GM12864 (cell line): ENCODE measurements around the gene ZNF521.

Source experiments
- DNase-seq: peaks from one replicate; pipeline ENCODE4 v3.0.0-alpha.2; 2011; ENCODE audit warnings: low read depth
- H3K4me3 ChIP-seq: 2 replicates; pipeline ENCODE4 v1.5.1; 2011; ENCODE audit warnings: mild to moderate bottlenecking, low read depth, low read length, control low read depth
- TF ChIP-seq, protein P1 (sequence below): IDR thresholded peaks from 2 replicates; pipeline ENCODE4 v1.5.1; 2011; ENCODE audit warnings: low read depth, mild to moderate bottlenecking, moderate library complexity, low read length, control low read depth, inconsistent platforms; ENCODE audit errors: missing control alignments

The ZNF521 gene

DNA sequence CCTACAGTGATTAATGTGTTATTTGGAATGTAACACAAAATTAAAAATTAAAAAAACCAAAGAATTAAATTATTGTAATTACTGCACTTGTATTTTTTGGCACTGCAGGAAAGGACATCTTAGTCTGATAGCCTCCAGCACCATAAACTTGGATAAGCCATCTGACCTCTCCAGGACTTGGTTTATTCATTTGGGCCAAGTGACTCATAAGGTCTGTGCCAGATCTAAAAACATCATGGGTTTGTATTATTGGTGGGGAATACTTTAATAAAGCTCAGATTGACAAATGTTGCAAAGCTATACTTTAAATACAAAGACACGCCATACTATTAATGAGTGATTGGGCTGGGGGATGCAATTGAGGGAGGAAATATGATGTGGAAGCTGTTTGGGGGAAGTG, 225.2 kb downstream of the ZNF521 start:
- DNase-seq: no peak
- TF ChIP-seq, protein P1, sequence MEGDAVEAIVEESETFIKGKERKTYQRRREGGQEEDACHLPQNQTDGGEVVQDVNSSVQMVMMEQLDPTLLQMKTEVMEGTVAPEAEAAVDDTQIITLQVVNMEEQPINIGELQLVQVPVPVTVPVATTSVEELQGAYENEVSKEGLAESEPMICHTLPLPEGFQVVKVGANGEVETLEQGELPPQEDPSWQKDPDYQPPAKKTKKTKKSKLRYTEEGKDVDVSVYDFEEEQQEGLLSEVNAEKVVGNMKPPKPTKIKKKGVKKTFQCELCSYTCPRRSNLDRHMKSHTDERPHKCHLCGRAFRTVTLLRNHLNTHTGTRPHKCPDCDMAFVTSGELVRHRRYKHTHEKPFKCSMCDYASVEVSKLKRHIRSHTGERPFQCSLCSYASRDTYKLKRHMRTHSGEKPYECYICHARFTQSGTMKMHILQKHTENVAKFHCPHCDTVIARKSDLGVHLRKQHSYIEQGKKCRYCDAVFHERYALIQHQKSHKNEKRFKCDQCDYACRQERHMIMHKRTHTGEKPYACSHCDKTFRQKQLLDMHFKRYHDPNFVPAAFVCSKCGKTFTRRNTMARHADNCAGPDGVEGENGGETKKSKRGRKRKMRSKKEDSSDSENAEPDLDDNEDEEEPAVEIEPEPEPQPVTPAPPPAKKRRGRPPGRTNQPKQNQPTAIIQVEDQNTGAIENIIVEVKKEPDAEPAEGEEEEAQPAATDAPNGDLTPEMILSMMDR: no peak

DNA sequence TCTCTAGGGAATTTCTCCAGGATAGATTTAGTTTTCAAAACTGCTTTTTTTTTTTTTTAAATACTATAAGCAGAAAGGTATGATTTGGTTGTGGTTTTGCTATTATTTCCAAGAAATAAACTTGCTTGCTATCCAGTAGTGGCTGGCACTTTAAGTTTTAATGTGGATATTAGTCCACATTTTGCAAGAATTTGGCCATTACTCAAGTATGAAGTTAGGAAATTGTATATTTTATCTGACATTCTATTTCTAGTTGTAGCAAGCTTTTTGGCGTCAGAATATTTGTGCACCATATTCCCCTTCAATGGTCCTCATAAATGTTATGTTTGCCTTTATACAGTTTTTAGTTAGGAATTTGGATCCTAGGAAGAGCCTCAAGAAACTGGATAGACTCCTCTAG, 226.3 kb downstream of the ZNF521 start:
- TF ChIP-seq, protein P1: no peak
- H3K4me3 ChIP-seq: no peak overlapping the region
- DNase-seq: no peak

More for the DNA sequence above, 225.2 kb downstream of the ZNF521 start:
- H3K4me3 ChIP-seq: no peak overlapping the region

DNA sequence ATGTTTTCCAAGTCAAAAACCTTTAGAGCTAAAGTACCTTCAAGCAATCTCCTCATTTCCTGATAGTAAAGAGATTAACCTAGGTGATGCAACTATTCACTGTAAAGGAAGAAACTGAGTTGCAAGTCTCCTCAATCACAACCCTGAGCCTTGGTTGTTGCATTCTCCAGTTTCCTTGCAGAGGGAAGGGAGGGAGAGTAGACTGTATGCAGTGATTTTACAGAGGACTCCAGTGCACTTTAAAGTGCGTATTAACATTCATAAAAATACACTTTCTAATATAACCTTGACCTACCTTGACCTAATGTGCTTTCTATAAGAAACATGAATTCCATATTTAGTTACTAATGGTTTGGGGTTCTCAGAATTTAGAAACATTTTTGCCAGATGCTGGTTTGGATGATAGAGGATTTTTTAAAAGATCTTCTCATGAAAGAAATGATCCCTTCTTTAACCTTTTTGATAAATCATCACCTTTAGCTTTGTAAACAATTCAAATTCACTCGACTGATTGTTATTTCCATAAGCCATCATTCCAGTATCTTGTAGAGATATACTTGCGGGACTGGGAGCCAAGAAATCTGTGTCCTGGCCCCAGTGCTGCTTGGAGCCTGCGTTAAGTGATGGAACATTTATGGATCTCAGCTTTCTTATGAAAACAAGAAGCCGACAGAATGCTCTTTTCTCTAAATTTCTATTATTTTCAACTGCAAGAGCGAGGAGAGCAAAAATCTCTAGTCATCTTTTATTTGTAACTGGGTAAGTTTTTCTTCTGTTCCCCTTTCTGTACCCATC, 228.3 kb downstream of the ZNF521 start:
- no peak overlapping the region for H3K4me3 ChIP-seq
- no peak for DNase-seq
- TF ChIP-seq, protein P1: no peak

DNA sequence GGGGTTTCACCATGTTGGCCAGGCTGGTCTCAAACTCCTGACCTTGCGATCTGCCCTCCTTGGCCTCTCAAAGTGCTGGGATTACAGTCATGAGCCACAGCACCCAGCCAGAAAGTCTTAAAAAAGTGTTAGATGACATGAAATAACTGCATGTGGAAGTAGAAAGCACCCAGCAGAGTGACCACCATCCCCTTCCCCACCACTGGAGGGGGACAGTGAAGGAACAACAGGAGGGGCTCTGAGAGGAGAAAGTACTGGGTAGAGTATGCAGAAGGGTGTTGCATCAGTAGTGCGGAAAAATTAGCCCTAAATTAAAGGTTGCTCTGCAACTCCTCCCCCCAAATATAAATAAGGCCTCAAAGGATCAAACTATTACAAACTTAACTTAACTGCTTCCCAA, 230.5 kb downstream of the ZNF521 start:
- DNase-seq: no peak
- no peak overlapping the region for H3K4me3 ChIP-seq
- TF ChIP-seq, protein P1: no peak

DNA sequence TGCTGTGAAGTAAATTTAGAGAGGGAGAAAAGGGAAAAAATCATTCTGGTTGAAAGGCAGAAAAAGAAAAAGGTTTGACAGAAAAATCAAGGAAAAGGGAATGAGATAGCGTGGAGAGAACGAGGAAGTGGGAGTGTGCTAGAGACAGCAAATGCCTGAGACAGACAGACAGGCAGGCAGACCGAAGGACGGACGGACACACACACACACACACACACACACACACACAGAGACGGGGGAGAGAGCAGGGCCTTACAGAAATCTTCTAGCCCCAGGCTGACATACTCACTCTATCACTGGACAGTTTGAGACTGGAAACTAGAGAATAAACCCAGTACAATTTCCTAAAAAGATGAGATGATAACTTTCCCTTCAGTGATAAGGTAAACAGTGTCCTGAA, 238.4 kb downstream of the ZNF521 start:
- DNase-seq: no peak
- H3K4me3 ChIP-seq: no peak overlapping the region
- TF ChIP-seq, protein P1: no peak

DNA sequence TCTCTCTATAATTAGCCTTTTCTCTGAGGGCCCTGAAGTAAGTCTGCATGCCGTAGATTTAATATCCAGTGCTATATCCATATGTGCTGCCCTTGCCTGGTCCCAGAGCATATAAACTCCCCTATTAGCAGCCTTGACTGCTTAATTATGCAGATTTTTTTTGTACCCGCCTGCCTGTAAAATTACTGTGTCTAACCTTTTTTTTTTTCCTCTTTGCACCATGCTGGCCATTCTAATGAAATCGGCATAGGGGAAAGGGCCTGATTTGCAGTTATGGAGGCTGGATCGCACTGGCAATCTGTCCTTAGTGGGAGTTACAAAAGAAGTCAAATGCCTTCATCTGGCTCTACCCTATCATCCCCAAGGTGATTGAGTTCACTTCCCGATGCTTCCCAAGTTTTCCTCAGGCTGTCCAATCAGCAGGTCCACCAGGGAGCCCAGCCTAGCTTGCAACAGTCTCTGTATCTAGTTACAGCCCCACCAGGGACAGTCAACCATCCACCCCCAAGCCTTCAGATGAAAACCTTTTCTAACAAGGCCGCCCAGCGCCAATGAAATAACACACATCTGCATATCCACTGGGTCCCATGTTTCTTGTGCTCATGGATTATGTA, 239.0 kb downstream of the ZNF521 start:
- DNase-seq: no peak
- TF ChIP-seq, protein P1: no peak
- H3K4me3 ChIP-seq: no peak overlapping the region
